Activated B cell treated with CpG ODN at 0.5 μM for 24 hours (primary cell): ENCODE measurements around the gene SLC29A3. TPM values are rescaled to one million over a fixed set of nuclear protein-coding genes. Genes with fewer than 3 reads are reported as not detected.

Source experiments
- ATAC-seq: fragments of 200-7000 bp; cut with Tn5 transposase; one replicate; pipeline ENCODE4 v1.10.0; 2021; ENCODE audit warnings: low read depth, mild to moderate bottlenecking, moderate library complexity
- CTCF ChIA-PET: fragments of 350-600 bp; sonication (Branson Sonifier 250); formaldehyde crosslinking; loops from one replicate; lab custom pipeline; 2021; ENCODE audit warnings: antibody characterized with exemption; lab: Charles Lee
- POLR2A ChIA-PET: fragments of 350-600 bp; sonication (Branson Sonifier 250); formaldehyde crosslinking; loops from one replicate; lab custom pipeline; 2021; ENCODE audit warnings: antibody characterized with exemption; lab: Charles Lee
- DNase-seq: peaks from one replicate; pipeline ENCODE4 v3.0.0; 2022
- H3K27ac Mint-ChIP-seq: one replicate; pipeline ENCODE4 v1.8.0; 2020; ENCODE audit warnings: mixed read lengths
- H3K27me3 Mint-ChIP-seq: one replicate; pipeline ENCODE4 v1.8.0; 2021; ENCODE audit warnings: mixed read lengths
- H3K36me3 Mint-ChIP-seq: one replicate; pipeline ENCODE4 v1.8.0; 2021; ENCODE audit warnings: low read depth, mixed read lengths
- H3K4me1 Mint-ChIP-seq: one replicate; pipeline ENCODE4 v1.8.0; 2021; ENCODE audit warnings: mixed read lengths
- H3K4me3 Mint-ChIP-seq: one replicate; pipeline ENCODE4 v1.8.0; 2020; ENCODE audit warnings: mild to moderate bottlenecking, mixed read lengths
- H3K9me3 Mint-ChIP-seq: one replicate; pipeline ENCODE4 v1.8.0; 2020; ENCODE audit warnings: mixed read lengths
- CTCF ChIP-seq: fragments of 200-600 bp; IDR thresholded peaks from one replicate; pipeline ENCODE4 v1.8.0; 2022; ENCODE audit warnings: antibody characterized with exemption, mild to moderate bottlenecking
- intact Hi-C: fragments of 100-400 bp; cut with micrococcal nuclease; formaldehyde crosslinking; loops from one replicate; pipeline ENCODE4 v1.15.1; 2024
- total RNA-seq: library from RNA; stranded (reverse); gene quantifications from 2 replicates; pipeline ENCODE4 v1.2.3, GENCODE V29; 2022

SLC29A3 gene
- total RNA-seq, 1 donor from 2014 or later = 4.3 TPM

DNA sequence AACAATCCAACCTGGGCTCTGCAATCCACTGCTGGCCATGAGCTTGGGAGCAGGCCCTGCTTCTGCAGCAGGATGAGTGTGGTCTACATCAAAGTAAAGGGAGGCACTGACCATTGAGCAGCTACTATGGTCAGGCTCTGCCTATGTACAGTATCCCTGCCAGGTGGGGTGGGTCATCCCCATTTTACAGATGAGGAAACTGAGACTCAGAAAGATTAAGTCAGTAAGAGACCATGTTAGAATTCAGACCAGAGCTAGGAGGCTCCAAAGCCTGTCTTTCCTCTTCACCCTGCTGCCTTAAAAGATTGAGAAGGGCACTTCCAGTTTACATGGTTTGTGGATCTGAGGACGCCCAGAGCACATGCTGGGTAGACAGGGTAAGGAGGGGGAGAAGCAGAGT is 50.5 kb downstream of the SLC29A3 start:
- no peak for TF ChIP-seq CTCF
- Mint-ChIP-seq H3K36me3 (peaks cover 2% of the 10 kb centered on the region), H3K27me3 (no peaks in the 10 kb centered on the region), H3K27ac (no peak overlapping the region), H3K4me3 (no peak overlapping the region), H3K9me3 (no peaks in the 10 kb centered on the region), H3K4me1 (peaks cover 34% of the 10 kb centered on the region)
- POLR2A ChIA-PET = interaction anchor here (0.9 kb wide), 1 partner anchor 8 kb away, joined by 5 read pairs; no protein-coding TSS in a partner anchor
- CTCF ChIA-PET = interaction anchor here (1.4 kb wide), 1 partner anchor 50 kb away, joined by 4 read pairs; the partner anchor contains the start of gene SLC29A3
- DNase-seq (no peak), ATAC-seq (no peak)
- intact Hi-C loops = loop anchor here (5.0 to 10.0 kb wide), 2 partner anchors 325 to 468 kb away; no protein-coding TSS in a partner anchor

GRCh38 chr10:71370031-71370430 is 51.0 kb downstream of the SLC29A3 start:
- Mint-ChIP-seq H3K4me3 (no peak overlapping the region), H3K27ac (no peak overlapping the region), H3K36me3 (no peaks in the 10 kb centered on the region), H3K27me3 (no peaks in the 10 kb centered on the region), H3K9me3 (no peaks in the 10 kb centered on the region), H3K4me1 (peaks cover 34% of the 10 kb centered on the region)
- ATAC-seq (no peak), DNase-seq (no peak)
- intact Hi-C loops = loop anchor here (5.0 to 10.0 kb wide), 2 partner anchors 325 to 467 kb away; no protein-coding TSS in a partner anchor
- ChIA-PET CTCF (interaction anchor here (1.4 kb wide), 1 partner anchor 51 kb away, joined by 4 read pairs; the partner anchor contains the start of gene SLC29A3), POLR2A (interaction anchor here (0.5 to 0.9 kb wide), 2 partner anchors 8 to 820 kb away, joined by 5 to 12 read pairs; no protein-coding TSS in a partner anchor)
- TF ChIP-seq CTCF = no peak

DNA sequence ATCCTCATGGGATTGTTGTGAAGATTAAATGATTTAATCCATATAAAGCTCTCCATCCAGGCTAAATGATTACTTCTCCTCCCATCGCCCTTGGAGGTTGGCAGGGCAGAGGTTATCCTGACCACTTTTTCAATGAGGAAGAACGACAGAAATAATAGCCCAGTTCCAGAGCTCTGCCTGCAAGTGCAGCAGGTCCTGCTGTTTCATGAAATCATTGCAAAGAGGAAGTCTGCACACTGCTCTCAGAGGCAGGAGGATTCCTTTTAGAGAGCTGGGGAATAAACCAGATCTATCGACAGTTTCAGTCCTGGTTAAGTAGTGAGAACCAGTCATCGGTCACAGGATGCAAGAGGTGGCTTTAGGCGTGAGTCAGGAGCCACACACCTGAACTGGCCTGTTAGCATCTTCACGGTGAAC is 52.7 kb downstream of the SLC29A3 start:
- intact Hi-C loops = loop anchor here (1.0 to 10.0 kb wide), 4 partner anchors 12 to 466 kb away; partner anchors contain the start of gene CDH23
- ChIA-PET POLR2A (interaction anchor here (0.9 to 2.7 kb wide), 8 partner anchors 8 to 968 kb away, joined by 3 to 30 read pairs (median 6); partner anchors contain the start of genes EIF4EBP2, SLC29A3 and VSIR), CTCF (interaction anchor here (1.2 to 3.7 kb wide), 4 partner anchors 12 to 525 kb away, joined by 3 to 20 read pairs (median 10); partner anchors contain the start of gene SLC29A3)
- Mint-ChIP-seq H3K36me3 (no peaks in the 10 kb centered on the region), H3K27me3 (no peaks in the 10 kb centered on the region), H3K4me3 (peak overlapping the region; percentile 50), H3K4me1 (peaks cover 44% of the 10 kb centered on the region), H3K27ac (peak overlapping the region; percentile 90), H3K9me3 (no peaks in the 10 kb centered on the region)
- DNase-seq (no peak), ATAC-seq (peak; percentile 43)
- TF ChIP-seq CTCF = no peak

DNA sequence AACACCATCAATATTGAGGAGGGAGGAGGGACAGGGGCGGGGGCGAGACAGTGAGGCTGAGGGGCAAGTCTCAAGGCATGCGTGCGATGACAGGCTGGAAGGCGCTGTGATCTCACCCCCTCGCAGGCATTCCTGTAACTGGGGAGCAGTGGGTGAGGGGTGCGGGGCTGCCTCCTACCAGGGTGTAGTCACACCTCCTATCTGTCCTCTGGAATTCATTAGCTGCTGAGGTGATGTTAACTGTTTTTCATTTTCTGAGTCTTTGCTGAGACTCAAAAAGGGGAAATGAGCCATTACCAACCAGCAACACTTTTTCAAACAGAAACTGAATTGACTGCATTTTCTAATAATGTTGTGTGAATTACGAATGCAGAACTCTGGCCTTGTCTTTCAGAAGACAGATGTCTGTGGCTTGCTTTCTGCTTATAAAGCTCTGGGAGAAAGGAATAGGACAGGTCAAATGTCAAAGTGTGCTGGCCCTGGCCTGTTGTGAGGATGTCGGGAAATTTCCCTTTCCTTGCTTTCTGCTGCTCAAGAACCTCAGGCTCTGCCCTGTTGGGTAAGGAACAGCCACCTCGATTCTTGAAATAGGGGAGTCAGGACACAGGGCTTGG is 53.9 kb downstream of the SLC29A3 start:
- ATAC-seq (peak; percentile 43), DNase-seq (peak; percentile 36)
- no peaks in the 10 kb centered on the region for H3K36me3 Mint-ChIP-seq
- no peaks in the 10 kb centered on the region for H3K9me3 Mint-ChIP-seq
- CTCF ChIA-PET = interaction anchor here (1.0 to 3.7 kb wide), 6 partner anchors 11 to 336 kb away, joined by 3 to 20 read pairs (median 4); partner anchors contain the start of gene SLC29A3
- intact Hi-C loops = loop anchor here (1.0 to 10.0 kb wide), 6 partner anchors 11 to 464 kb away; partner anchors contain the start of genes CDH23 and SLC29A3
- peaks cover 50% of the 10 kb centered on the region for H3K4me1 Mint-ChIP-seq
- peak overlapping the region; percentile 51 for H3K4me3 Mint-ChIP-seq
- POLR2A ChIA-PET = interaction anchor here (0.5 to 2.7 kb wide), 11 partner anchors 9 to 844 kb away, joined by 3 to 30 read pairs (median 3); partner anchors contain the start of genes ASCC1, CDH23 and SLC29A3
- H3K27ac Mint-ChIP-seq = peak overlapping the region; percentile 90
- no peak for TF ChIP-seq CTCF
- H3K27me3 Mint-ChIP-seq = no peaks in the 10 kb centered on the region
